ENCODE data around the gene RAB3IL1. TPM values are rescaled to one million over a fixed set of nuclear protein-coding genes. Genes with fewer than 3 reads are reported as not detected.

Gene RAB3IL1
- total RNA-seq, result 1.9 and 2.0 TPM in 2 replicates

DNA sequence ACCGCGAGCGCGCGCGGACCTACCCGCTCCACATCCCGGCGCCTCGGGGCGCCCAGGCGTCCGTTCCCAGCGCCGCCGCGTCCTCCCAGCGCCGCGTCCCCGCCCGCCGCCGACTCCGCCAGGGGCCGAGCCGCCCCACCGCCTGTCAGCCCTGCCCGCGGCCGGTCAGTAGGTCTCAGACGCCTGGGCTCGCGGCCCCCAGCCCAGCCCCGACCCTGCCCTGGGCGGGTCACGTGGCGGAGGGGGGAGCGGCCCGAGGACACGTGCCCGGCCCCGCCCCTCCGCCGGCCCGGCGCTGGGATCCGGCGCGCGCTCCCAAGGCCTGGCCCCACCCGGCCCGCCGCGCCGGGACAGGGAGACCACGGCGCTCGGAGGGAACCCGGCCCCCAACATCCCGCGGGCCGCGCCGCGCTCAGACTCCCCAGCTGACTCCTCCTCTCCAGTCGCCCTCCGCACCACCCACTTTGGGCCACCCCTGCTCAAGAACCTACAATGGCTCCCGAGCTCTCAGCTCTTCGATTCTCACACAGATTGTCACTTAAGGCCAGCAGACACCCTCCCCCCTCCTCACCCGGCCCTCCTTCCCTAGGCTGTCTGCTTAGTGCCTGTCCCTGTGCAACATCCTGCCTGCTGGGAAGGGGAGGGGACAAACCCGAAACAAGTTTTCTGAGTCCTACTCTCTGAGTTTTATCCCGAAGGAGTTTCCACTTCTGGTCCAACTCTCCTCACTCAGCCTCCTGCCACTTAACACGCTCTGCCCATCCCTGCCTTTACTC, at the start of gene RAB3IL1:
TSS of gene RAB3IL1 (minus strand) at position 233 of the 776 bp plus-strand sequence. CDS start at position 34, 199 bp downstream.

GRCh38 chr11:61950035-61950547, 32.7 kb upstream of the RAB3IL1 start, which contains the start of gene BEST1:
TSS of gene BEST1 (plus strand) at chr11:61950351. CDS start at chr11:61951807, 1,456 bp downstream.

DNA sequence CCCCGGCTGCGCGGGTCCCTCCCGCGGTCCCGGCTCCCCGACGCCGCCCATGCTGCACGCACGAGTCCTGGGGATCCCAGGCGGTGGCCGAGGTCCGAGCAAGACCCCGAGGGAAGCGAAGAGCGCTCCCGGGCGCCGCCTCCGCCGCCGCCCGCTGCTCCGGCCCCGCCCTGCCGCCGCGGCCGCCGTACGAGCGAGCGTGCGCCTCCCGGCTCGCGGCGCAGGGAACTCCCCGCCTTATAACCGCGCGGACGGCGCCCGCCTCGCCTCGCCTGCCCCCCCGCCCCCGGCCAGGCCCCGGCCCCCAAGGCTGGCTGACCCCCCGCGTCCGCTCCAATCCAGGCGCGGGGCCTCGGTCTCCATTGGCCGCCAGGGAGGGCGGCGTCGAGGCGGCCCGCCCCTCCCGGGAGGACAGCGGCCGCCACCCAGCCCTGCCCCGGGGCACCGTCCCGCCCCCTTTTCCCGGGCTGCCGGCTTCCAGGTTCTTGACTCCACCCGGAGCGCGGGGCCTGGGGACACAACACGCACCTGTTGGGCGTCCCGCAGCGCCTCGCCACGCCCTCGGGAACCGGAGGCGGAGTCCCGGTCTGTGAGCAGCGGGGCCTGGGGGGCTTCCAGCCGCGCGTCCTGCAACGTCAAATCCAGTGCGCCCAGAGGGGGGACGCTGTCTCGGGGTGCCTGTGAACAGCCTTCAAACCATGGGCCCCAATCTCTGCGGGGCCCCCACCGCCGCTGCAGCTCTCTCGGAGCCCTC, 25.9 kb downstream of the RAB3IL1 start, which contains the start of gene FADS3:
TSS of gene FADS3 (minus strand) at position 215 of the 754 bp plus-strand sequence. CDS start at position 51, 164 bp downstream.

Small RNA genes lying within 50 kb of the gene (small RNA-seq; reads per million reads assigned to genes)
- gene MIR6746 (0.11 reads per million), gene RNU6-1243P (not detected)

Other genes starting within 250 kb of the RAB3IL1 start
- gene DAGLA, start 237.2 kb downstream of the RAB3IL1 start, total RNA-seq, result 5.0 and 5.9 TPM in 2 replicates
- gene MYRF, start 164.9 kb downstream of the RAB3IL1 start, total RNA-seq, result 0.48 and 0.65 TPM in 2 replicates
- gene TMEM258, start 125.0 kb downstream of the RAB3IL1 start, total RNA-seq, result 65.6 and 81.3 TPM in 2 replicates
- gene FEN1, start 124.7 kb downstream of the RAB3IL1 start, total RNA-seq, result 21.9 and 35.8 TPM in 2 replicates
- gene FADS1, start 100.6 kb downstream of the RAB3IL1 start, total RNA-seq, result 51.0 and 67.5 TPM in 2 replicates
- 139 and 217 TPM in 2 replicates for gene FADS2, start 89.3 kb downstream of the RAB3IL1 start, total RNA-seq
- 165 and 209 TPM in 2 replicates for gene FADS3, start 26.0 kb downstream of the RAB3IL1 start, total RNA-seq
- gene BEST1, start 32.8 kb upstream of the RAB3IL1 start, total RNA-seq, result not detected in 2 replicates
- gene FTH1, start 50.1 kb upstream of the RAB3IL1 start, total RNA-seq, result 388 and 673 TPM in 2 replicates
- 34.3 and 52.5 TPM in 2 replicates for gene INCENP, start 206.4 kb upstream of the RAB3IL1 start, total RNA-seq

Data from vein endothelial cell (primary cell).